Neural progenitor cell (in vitro differentiated cells): ENCODE measurements around the gene RLF. TPM values are rescaled to one million over a fixed set of nuclear protein-coding genes. Genes with fewer than 3 reads are reported as not detected.

Experiments
- DNase-seq: peaks from one replicate; pipeline ENCODE4 v3.0.0-alpha.2; 2016; ENCODE audit warnings: low spot score
- H2AFZ ChIP-seq: fragments of 200-600 bp; sonication (generic); replicated peaks from 2 replicates; pipeline ENCODE4 v1.6.1; 2016; ENCODE audit warnings: antibody characterized with exemption
- H3F3A ChIP-seq: fragments of 200-600 bp; sonication (generic); 2 replicates; pipeline ENCODE4 v1.6.1; 2016; ENCODE audit warnings: antibody characterized with exemption, low read depth
- H3K27ac ChIP-seq: fragments of 200-600 bp; sonication (generic); 2 replicates; pipeline ENCODE4 v1.5.1; 2016; ENCODE audit warnings: mild to moderate bottlenecking
- H3K27me3 ChIP-seq: fragments of 200-600 bp; sonication (generic); 2 replicates; pipeline ENCODE4 v1.6.1; 2016; ENCODE audit warnings: mild to moderate bottlenecking, moderate library complexity
- H3K36me3 ChIP-seq: fragments of 200-600 bp; sonication (generic); 2 replicates; pipeline ENCODE4 v1.5.1; 2016
- H3K4me1 ChIP-seq: fragments of 200-600 bp; sonication (generic); 2 replicates; pipeline ENCODE4 v1.6.1; 2016; ENCODE audit warnings: mixed run types
- H3K4me2 ChIP-seq: fragments of 200-600 bp; sonication (generic); 2 replicates; pipeline ENCODE4 v1.6.1; 2016
- H3K4me3 ChIP-seq: fragments of 200-600 bp; sonication (generic); 2 replicates; pipeline ENCODE4 v1.5.1; 2016
- H3K79me2 ChIP-seq: fragments of 200-600 bp; sonication (generic); 2 replicates; pipeline ENCODE4 v1.6.1; 2016; ENCODE audit warnings: low read depth
- H3K9ac ChIP-seq: fragments of 200-600 bp; sonication (generic); 2 replicates; pipeline ENCODE4 v1.6.1; 2016
- H3K9me3 ChIP-seq: fragments of 200-600 bp; sonication (generic); 2 replicates; pipeline ENCODE4 v1.5.1; 2016; ENCODE audit warnings: low read depth
- H4K20me1 ChIP-seq: fragments of 200-600 bp; sonication (generic); 2 replicates; pipeline ENCODE4 v1.6.1; 2016; ENCODE audit warnings: low read depth
- H3K27ac Mint-ChIP-seq: 3 replicates; pipeline ENCODE4 v1.8.0; 2021; ENCODE audit warnings: mixed read lengths
- H3K27me3 Mint-ChIP-seq: 2 replicates; pipeline ENCODE4 v1.8.0; 2022; ENCODE audit warnings: low read depth, mild to moderate bottlenecking, inconsistent platforms, moderate library complexity, mixed read lengths; ENCODE audit not compliant: insufficient read depth
- H3K36me3 Mint-ChIP-seq: 3 replicates; pipeline ENCODE4 v1.8.0; 2021; ENCODE audit warnings: mixed read lengths
- H3K4me1 Mint-ChIP-seq: 3 replicates; pipeline ENCODE4 v1.8.0; 2021; ENCODE audit warnings: mixed read lengths
- H3K4me3 Mint-ChIP-seq: 3 replicates; pipeline ENCODE4 v1.8.0; 2021; ENCODE audit warnings: mild to moderate bottlenecking, moderate library complexity, mixed read lengths
- H3K9me3 Mint-ChIP-seq: 3 replicates; pipeline ENCODE4 v1.8.0; 2020; ENCODE audit warnings: mixed read lengths
- CTCF ChIP-seq: fragments of 200-600 bp; sonication (generic); IDR thresholded peaks from 2 replicates; pipeline ENCODE4 v1.5.1; 2017; ENCODE audit warnings: antibody characterized with exemption, mild to moderate bottlenecking
- EZH2 ChIP-seq: fragments of 200-600 bp; sonication (generic); IDR thresholded peaks from 2 replicates; pipeline ENCODE4 v1.6.1; 2017; ENCODE audit warnings: antibody characterized with exemption, mild to moderate bottlenecking, moderate library complexity
- EZH2phosphoT487 ChIP-seq: fragments of 200-600 bp; sonication (generic); IDR thresholded peaks from 2 replicates; pipeline ENCODE4 v1.6.1; 2017; ENCODE audit warnings: antibody characterized with exemption
- total RNA-seq: library from RNA; depleted of rRNA; stranded (reverse); fragments of >200 nt; gene quantifications from 2 replicates; pipeline ENCODE4 v1.2.3, GENCODE V29; 2015; ENCODE audit warnings: low replicate concordance

Gene RLF
- total RNA-seq, 1 donor from 2014 or later: 72.7 TPM

GRCh38 chr1:40272653-40273213, 111.5 kb downstream of the RLF start:
- peaks cover 21% of the 10 kb centered on the region for H3K36me3 Mint-ChIP-seq

GRCh38 chr1:40273547-40274166, 112.5 kb downstream of the RLF start:
- Histone ChIP-seq H3K9me3 (no peaks in the 10 kb centered on the region), H3K79me2 (no peaks in the 10 kb centered on the region), H4K20me1 (peaks cover 1% of the 10 kb centered on the region), H3K36me3 (peaks cover 6% of the 10 kb centered on the region), H3K9ac (no peak overlapping the region), H3K4me2 (no peak overlapping the region), H3F3A (no peaks in the 10 kb centered on the region), H3K4me3 (no peak overlapping the region), H2AFZ (no peak overlapping the region), H3K27me3 (no peaks in the 10 kb centered on the region), H3K27ac (no peak overlapping the region), H3K4me1 (no peaks in the 10 kb centered on the region)
- H3K27ac Mint-ChIP-seq: no peak overlapping the region
- no peak overlapping the region for H3K4me3 Mint-ChIP-seq
- H3K36me3 Mint-ChIP-seq: peaks cover 21% of the 10 kb centered on the region
- TF ChIP-seq EZH2phosphoT487: no peak
- TF ChIP-seq CTCF: no peak
- TF ChIP-seq EZH2: no peak
- DNase-seq: no peak
- no peaks in the 10 kb centered on the region for H3K9me3 Mint-ChIP-seq
- no peaks in the 10 kb centered on the region for H3K4me1 Mint-ChIP-seq
- H3K27me3 Mint-ChIP-seq: no peaks in the 10 kb centered on the region

More at GRCh38 chr1:40272653-40273213, 111.5 kb downstream of the RLF start:
- no peak overlapping the region for H3K27ac Mint-ChIP-seq
- no peak overlapping the region for H3K4me2 ChIP-seq
- H4K20me1 ChIP-seq: no peaks in the 10 kb centered on the region
- H3K4me1 Mint-ChIP-seq: no peaks in the 10 kb centered on the region
- no peak for DNase-seq
- no peaks in the 10 kb centered on the region for H3K9me3 ChIP-seq
- H3K9ac ChIP-seq: no peak overlapping the region
- no peak overlapping the region for H3K27ac ChIP-seq
- no peak overlapping the region for H3K4me3 Mint-ChIP-seq
- H3K4me3 ChIP-seq: no peak overlapping the region
- H3K27me3 ChIP-seq: no peaks in the 10 kb centered on the region
- H3K9me3 Mint-ChIP-seq: no peaks in the 10 kb centered on the region
- H3F3A ChIP-seq: no peaks in the 10 kb centered on the region
- no peaks in the 10 kb centered on the region for H3K27me3 Mint-ChIP-seq
- TF ChIP-seq CTCF: no peak
- no peak for TF ChIP-seq EZH2phosphoT487
- TF ChIP-seq EZH2: no peak
- H3K4me1 ChIP-seq: no peaks in the 10 kb centered on the region
- H2AFZ ChIP-seq: no peak overlapping the region
- peaks cover 12% of the 10 kb centered on the region for H3K36me3 ChIP-seq
- H3K79me2 ChIP-seq: no peaks in the 10 kb centered on the region

- Mint-ChIP-seq H3K36me3 (peaks cover 22% of the 10 kb centered on the region), H3K27me3 (no peaks in the 10 kb centered on the region), H3K9me3 (no peaks in the 10 kb centered on the region), H3K4me3 (no peak overlapping the region), H3K4me1 (no peaks in the 10 kb centered on the region), H3K27ac (no peak overlapping the region)
- TF ChIP-seq EZH2 (no peak), EZH2phosphoT487 (no peak), CTCF (no peak)
- H4K20me1 ChIP-seq: peaks cover 6% of the 10 kb centered on the region
- H3K79me2 ChIP-seq: no peaks in the 10 kb centered on the region
- no peaks in the 10 kb centered on the region for H3F3A ChIP-seq
- H3K4me1 ChIP-seq: no peaks in the 10 kb centered on the region
- H3K36me3 ChIP-seq: peaks cover 12% of the 10 kb centered on the region
- no peak for DNase-seq
- H2AFZ ChIP-seq: no peak overlapping the region
- no peak overlapping the region for H3K9ac ChIP-seq
- no peaks in the 10 kb centered on the region for H3K9me3 ChIP-seq
- H3K27me3 ChIP-seq: no peaks in the 10 kb centered on the region
- H3K27ac ChIP-seq: no peak overlapping the region
- H3K4me2 ChIP-seq: no peak overlapping the region
- no peak overlapping the region for H3K4me3 ChIP-seq
Measured at GRCh38 chr1:40274331-40274730, 113.1 kb downstream of the RLF start.
